Forelimb muscle (tissue), 1 donor: Measurements from ENCODE around the gene COPS8. TPM values are rescaled to one million over a fixed set of nuclear protein-coding genes. Genes with fewer than 3 reads are reported as not detected.

Source experiments
- DNase-seq: peaks from one replicate; pipeline ENCODE4 v3.0.0-alpha.2; 2013; ENCODE audit warnings: low read depth
- polyA plus RNA-seq: library from polyadenylated mRNA; unstranded; fragments of 120-200 nt; gene quantifications from one replicate; pipeline ENCODE4 v1.2.1, GENCODE V29; 2013; ENCODE audit not compliant: insufficient read length

Gene COPS8
- polyA plus RNA-seq, 1 donor: 57.7 TPM

DNA sequence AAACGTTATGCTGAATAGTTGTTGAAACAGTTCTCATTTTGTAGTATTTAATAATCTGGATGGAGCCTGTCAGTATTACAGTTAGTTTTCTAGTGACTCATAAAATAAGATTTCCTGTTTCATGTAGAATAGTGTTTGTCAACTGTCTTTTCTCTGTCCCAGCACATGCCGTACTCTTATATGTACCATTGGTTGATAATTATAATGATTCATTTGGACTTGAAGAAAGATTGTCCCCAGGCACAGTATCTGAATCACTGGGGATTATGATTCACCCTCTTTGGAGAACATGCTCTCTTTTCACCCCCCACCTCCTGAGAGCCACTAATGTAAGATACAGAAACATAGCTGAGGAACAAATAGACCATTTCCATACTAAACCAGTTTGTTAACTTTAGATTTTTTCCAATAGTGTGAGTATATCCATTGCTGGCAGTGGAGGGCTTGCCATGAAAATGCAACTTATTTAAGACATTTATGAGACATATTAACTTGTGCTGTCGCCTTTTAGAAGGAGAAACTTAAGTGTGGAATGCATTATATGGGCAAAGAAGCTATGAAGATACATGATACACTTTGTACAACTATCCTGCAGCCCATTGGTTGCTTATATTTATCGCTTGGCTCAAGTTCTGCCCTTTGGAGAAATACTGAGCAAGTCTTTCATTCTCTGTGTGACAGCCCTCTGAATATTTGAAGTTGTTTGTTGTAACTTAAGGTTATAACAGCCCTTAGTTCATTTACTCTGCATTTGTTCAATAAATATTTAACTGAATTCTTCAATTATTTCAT is 12.4 kb downstream of the COPS8 start:
- DNase-seq: no peak

DNA sequence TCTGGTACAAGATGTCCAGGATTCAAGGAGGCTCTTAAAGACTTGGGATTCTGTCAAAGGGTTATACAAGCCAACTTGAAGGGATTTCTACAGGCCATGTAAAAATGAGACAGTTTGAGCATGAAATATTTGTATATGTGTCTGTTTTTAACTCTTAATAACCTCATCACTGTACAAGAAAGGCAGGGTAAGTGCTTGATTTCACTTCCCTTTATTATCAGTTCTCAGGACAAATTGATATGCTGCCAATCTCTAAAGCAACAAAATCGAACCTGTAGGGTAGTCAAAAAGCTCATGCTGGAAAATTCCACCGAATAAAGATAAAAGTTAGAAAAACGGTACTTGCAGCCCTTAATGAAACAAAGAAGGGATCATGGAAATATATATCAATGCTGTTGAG is 14.1 kb downstream of the COPS8 start:
- DNase-seq: no peak

DNA sequence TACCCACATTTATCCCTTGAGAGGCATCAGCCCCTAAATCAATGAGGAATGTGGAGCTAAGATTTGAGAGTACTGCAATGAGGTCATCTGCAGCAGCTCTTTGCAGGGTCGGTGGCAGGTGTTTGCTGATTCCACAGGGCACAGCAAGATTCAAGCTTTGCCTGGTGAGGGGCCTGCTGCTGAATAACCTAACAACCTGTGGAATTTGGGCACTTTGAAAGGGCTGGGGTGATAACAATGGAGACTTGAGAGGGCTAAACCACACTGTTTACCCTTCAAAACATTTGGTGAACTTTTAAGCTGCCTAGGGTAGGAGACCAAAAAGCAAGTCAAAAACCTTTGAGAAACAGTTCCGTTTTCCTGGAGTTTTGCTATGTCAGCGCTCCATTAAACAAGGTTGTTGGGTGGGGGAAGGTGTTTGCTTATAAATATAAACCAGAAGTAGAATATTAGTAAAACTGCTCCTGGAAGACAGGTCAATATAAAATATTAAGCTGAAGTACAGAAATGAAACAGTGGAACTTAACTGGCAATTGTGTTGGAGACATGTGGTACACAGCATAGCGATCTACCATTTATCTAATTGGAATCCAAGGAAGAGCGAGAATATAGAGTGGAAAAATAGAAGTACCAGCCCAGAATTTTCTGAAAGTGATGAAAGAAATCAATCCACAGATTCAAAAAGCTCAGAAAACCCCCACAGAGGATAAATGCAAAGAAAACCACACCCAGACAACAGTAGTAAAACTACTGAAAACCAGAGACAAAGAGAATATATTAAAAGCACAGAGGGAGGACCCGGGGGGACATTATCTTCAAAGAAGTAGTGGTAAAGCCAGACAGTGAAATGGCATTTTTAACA is 15.7 kb downstream of the COPS8 start:
- DNase-seq: no peak

DNA sequence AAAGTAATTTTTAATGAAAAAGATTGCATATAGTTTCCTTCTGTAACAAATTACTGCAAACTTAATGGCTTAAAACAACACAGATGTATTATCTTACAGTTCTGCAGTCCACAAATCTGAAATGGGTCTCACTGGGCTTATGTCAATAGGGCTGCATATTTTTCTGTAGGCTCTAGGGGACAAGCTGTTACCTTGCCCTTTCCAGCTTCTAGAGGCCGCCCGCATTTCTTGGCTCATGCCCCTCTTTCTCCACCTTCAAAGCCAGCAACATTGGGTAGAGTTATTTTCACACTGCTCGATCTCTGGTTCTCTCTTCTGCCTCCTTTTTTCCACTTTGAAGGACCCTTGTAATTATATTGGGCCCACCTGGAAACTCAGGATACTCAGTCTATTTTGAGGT is 16.7 kb downstream of the COPS8 start:
- no peak for DNase-seq

DNA sequence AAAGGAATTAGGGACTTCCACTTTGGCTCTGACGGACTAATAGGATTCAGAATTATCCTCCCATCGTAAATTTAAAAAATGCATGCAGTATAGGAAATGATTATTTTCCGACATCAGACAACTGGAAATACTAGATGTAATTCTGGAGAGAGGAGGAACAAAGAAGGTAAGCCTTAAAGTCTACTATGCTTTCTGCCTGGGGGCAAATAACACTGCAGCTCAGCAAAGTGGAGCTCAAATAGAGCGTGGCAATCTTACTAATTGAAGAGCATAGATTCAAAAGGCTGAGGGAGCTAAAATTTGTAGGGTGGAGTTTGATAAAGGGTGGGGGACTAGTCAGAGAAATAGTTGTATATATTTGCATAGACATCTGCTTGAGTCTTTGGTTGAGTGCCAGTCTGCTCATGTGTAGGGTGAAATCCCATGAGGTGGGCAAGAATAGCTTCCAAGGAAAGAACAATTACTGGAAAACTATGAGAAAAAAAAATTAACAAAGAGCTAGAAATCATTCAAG is 23.8 kb downstream of the COPS8 start:
- DNase-seq: no peak

DNA sequence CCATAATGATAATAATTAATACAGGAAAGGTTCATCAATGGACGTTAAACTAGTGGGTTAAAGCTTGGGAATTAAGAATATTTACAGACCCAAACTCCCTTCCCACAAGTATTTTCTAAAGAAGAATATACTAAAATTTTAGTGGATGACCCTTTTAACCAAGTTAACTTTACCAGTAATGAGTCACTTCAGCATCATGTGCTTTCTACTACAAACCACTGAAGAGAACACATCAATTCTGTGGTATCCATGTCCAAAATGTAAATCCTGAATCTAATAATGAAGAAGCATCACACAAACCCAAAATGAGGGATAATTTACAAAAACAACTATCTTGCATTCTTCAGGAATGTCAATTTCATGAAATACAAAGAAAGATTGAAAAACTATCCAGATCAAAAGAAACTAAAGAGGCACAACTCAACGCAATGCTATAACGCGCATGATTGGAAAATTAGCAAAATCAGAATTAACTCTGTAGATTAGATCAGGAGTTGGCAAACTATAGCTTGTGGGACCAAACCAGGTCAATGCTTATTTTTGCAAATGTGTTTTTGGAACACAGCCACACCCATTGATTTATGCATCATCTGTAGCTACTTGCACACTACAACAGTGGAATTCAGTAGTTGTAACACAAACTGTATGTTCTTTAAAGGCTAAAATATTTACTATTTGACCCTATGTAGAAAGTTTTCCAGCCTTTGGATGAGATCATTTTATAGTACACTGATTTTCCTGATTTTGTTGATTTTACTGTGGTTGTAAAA is 27.5 kb downstream of the COPS8 start:
- DNase-seq: no peak

DNA sequence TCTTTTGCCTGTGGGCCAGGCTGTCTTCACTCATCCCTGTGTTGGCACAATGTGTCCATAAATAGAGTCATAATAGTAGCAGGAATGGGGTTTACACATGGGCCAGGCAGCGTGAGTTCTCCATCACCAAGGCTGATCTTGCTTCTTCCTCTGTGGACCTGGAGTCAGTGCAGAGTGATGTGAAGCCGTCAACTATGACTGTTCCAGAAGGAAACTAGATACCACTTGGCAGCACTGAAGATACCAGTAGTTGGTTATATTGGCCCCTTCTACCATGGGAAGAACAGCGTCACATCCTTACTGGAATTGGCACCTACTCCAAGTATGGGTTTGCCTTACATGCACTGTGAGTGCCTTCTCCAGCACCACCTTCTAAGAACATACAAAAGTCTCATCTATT is 30.2 kb downstream of the COPS8 start:
- no peak for DNase-seq

DNA sequence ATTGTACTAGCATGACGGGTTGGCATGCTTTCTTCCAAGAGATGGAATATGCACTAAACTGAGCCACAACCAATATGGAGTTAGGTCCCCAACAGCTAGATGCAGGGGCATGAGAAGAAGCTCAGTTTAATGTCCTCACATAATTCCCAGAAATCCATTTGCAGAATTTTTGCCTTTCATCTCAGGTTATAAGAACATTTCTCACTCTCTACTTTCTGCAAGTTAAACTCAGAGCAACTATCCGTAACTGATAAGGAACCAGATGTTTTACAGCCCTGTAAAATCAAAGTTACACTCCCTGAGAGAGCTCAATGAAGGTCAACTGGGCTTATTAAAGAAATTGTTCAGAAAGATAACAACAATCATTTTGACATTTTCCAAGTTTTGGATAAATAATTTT is 30.7 kb downstream of the COPS8 start:
- no peak for DNase-seq

DNA sequence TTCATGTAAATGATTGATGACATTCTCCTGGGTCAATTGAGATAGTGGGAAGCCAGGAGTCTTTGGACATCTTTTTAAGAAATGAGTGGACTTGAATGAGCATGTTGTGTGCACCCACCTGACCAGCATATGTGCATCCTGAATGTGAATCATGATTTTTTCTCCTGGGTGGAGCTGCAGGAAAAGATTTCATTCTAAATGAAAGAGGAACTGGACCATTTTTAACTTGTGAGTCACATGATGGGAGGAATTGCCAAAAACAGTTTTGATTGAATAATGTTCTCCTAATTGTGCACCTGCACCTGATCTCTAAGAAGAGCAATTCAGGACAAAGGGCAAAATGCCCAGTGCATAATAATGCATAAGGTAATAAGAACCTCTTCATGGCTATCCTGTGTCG is 32.3 kb downstream of the COPS8 start:
- no peak for DNase-seq

DNA sequence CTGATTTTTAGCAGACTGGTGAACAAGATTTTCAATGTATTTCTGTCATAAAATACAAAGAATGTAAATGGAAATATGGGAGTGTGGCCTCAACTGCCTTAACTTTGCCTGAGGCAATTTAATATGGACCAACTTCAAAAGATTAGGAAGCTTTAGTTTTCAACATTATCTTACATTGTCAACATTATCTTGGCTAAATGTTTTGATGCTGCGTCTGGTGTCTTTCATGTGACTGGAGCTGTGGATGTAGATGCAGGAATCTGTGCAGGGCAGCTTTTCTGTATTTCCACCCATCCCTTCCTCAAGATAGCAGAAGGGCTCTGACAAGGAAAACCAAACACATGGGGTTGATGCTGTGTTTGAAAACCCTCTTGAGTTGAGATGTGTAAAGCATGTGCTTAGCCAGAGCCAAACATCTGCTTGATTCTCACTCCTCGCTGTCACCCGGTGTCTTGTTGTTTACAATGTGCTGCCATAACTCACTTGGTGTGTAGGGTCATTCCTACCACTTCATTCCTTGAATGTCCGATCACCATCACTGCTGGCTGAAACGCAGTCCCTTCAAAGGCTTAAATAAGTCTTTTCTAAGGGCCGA is 33.0 kb downstream of the COPS8 start:
- DNase-seq: no peak

DNA sequence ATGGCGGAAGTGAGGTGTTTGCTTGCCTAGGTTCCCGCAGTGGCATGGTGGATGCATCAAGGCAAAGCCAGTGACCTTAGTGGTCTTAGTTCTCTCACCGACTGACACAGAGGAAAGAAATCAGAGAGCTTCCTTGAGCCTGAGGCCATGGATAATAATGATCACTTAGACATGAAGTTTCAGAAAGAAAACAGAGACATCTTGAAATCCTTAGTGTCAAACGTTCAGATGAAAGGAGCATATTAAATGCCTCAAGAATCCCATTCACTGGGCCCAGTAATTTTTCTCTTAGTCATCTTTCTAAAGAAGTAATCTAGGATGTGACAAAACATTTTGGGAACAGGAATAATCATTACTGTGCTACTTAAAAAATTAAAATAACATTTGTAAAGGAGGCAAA is 35.2 kb downstream of the COPS8 start:
- no peak for DNase-seq

DNA sequence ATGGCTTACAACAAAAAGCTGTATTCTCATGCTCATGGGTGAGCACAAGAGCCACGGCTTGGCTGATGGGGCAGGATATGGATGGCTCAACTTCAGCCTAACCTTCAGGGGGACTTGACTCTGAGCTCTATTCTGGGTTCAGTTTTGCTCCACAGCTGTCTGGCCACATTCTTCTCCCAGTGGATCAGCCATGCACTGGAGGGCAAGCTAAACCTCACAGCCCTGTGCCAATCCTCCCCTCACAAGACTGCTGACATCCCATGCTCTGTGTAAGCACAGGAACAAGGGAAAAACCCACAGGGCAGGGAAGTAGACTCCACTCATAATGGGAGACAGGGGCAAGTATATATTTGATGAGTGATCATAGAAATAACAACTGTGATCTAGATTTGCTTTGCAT is 35.6 kb downstream of the COPS8 start:
- DNase-seq: no peak

DNA sequence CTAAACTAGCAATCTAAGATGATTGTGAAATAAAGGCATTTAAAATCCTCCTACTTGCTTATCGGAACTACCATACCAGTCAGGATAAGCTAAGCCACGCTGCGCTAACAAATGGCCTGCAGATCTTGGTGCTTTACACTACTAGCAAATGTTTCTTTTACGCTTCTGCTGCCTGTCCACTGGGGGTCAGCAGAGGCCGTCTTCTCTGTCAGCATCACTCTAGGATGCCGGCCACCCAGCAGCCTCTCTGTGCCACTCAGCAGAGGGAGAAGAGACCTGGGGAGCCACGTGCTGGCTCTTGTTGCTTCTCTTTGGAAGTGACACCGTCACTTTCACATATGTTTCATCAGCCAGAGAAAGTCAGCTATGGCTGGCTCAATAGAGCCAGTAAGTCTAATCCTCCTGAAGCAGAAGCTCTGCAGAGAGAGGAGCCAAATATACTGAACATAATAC is 36.6 kb downstream of the COPS8 start:
- no peak for DNase-seq

DNA sequence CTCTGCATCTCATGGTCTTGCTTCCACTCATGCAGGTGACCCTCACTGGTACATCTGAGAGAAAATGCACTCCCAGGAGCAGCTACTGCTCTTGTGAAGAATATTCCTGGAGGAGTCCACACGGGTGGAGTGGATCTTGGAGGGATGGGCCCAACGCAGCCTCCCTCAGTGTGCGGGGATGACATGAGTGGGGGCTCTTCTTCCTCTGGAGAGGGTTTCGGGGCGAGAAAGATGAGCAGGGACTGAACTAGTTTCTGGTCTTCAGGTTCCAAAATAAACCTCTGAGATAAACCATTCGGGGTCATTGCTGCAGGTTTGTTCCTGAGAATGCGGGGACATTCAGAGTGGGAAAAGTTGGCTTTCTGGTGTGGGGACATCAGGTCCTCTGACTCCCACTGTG is 39.1 kb downstream of the COPS8 start:
- no peak for DNase-seq

DNA sequence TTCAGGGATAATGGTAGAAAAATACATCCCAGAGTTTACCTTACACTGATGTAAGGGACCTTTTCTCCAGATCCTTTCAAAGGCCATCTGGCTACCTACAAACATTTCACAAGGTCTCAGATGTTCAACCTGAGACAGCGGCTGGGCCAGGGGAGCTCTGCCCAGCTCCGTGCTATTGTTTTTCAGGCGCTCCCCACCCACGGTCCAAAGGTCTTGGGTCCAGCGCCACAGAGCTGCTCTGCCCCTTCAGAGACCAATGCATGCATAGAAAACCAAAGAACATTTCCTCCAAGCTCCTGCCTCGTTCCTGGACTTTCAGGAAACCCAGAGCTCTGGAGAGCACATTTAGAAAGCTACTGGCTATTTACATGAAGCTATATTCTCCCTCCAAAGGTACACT is 40.3 kb downstream of the COPS8 start:
- DNase-seq: no peak

DNA sequence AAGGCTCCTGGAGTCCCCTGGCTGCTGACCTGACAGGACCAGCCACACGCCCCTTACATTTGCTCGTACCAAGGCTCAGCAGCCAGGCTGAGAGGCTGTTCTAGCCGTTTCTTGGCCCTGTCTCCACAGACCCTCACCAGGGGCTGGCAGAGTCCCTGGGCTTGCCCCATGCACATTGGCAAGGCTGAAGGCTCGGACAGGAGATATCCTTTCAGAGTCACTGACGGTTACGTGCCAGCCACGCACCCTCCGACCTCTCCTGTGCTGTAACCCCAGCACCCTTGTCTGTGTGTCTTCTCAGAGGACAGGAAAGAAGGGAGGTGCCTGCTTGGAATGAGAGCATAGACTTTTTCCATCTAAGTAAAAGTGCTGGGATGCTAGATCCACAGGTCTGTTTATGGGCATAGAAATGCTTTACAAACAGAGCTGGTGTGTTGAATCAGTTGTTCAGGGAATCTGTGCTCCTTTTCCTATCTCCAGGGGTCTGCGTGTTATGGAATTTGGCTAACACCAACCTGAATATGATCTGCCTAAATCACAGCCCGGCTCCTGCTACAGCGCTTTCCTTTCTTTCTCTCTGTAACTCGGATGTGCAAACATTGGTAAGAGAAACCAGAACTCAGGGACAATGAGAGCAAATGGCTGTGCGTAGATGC is 41.0 kb downstream of the COPS8 start:
- no peak for DNase-seq

DNA sequence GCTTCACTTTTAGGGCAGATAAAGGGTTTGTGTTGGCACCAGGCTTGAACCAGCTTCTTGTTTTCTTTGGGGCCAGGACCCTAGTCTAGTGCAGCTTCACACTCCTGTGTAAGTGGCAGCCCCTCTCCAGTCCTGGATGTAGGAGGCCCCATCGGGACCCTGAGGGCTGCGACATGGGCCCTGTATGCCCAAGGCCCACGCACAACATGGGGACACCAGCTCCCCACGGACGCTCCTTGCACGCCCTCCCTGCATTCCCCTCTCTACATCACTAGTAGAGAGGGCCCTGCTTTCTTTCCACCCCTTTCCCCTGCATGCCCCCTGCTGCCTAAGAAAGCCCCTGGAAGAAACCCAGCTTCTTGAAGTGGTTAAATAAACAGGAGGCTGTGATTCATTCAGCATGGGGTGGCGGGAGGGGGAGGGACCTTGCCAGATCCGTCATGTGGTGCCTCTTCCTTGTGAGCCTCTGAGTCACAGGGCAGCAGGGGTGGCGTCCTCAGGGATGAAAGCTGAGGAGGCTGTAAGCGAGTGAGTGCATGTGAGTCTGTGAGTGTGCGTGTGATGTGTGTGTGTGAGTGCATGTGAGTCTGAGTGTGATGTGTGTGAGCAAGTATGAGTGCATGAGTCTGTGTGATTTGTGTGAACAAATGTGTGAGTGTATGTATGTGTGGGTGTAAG is 42.5 kb downstream of the COPS8 start:
- DNase-seq: peak; percentile 14

DNA sequence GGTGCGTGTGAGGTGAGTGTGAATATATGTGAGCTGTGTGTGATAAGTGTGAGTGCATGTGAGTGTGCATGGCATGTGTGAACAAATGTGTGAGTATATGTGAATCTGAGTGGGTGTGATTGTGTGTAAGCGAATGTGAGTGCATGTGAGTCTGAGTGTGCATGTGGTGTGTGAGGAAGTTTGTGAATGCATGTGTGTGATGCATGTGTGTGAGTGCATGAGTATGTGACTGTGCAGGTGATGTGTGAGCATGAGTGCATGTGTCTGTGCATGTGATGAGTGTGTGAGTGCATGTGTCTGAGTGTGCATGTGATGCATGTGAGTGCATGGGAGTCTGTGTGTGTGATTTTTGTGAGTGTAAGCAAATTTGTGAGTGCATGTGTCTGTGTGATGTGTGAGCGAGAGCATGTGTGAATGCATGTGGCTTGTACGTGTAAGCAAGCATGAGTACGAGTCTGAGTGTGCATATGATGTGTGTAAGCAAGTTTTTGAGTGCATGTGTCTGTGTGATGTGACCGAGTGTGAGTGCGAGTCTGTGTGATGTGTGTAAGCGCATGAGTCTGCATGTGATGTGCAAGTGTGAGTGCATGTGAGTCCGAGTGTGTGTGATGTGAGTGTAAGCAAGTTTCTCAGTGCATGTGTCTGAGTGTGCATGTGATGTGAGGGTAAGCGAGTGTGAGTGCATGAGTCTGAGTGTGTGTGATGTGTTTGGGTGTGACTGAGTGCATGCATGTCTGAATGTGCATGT is 43.3 kb downstream of the COPS8 start:
- DNase-seq: no peak

DNA sequence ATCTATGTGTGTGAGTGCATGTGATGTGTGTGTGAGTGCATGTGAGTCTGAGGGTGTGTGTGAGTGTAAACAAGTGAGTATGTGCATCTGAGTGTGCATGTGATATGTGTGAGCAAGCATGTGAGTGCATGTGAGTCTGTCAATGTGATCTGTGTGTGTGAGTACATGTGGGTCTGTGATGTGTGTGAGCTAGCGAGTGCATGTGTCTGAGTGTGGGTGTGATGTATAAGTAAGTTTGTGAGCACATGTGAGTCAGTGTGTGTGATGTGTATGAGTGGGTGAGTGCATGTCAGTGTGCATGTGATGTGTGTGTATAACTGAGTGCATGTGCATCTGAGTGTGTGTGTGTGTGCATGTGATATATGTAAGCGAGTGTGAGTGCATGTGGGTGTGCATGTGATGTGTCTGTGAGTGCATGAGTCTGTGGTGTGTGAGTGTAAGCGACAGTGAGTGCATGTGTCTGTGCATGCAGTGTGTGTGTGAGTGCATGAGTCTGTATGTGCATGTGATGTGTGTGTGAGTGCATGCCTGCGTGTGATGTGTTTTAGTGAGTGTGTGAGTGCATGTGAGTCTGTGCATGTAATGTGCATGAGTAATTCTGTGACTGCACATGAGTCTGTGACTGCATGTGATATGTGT is 44.1 kb downstream of the COPS8 start:
- DNase-seq: no peak
